GM12873 (cell line): ENCODE results near the gene PIEZO2.

Experiments
- CTCF ChIP-seq: IDR thresholded peaks from 2 replicates; pipeline ENCODE4 v1.5.1; 2012; ENCODE audit warnings: low read depth, mild to moderate bottlenecking, moderate library complexity, low read length, control low read depth; ENCODE audit not compliant: insufficient read depth; ENCODE audit errors: missing control alignments

Gene PIEZO2

DNA sequence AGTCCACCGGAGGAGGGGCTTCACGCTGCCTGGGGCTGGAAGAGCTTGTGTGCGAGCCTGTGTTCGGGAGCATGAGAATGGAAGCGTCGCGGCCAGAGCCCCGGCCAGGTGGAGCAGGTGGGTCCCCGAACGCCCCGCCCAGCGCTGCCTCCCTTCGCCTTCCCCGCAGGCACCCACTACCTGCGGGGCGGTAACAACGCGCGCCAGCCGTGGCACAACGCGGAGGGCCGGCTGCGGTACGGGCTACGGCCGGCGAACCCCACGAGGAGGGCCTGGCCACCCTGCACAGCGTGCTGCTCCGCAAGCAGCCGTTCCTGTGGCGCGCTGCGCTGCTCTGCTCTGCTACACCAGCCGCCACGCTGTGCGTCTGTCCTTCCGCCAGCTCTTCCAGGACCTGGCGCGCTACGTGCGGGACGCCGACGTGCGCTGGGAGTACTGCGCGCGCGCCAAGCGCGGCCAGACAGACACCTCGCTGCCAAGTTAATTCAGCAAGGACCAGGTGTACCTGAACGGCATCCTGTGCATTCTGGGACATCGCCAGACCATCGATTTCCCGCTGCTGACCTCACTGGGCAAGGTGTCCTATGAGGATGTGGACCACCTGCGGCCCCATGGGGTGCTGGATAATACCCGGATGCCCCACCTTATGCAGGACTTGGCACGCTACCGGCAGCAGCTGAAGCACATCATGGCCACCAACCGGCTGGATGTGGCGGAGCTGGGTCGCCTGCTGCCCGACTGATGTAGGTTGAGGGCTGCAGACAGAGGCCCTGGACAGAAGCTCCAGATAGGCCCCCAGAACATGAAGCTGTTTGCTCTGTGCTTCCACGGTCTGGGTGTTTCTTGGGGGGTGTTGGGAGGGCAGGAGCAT, 422.9 kb downstream of the PIEZO2 start:
- no peak for TF ChIP-seq CTCF

GRCh38 chr18:10724666-10725065, 424.7 kb downstream of the PIEZO2 start:
- TF ChIP-seq CTCF: no peak

DNA sequence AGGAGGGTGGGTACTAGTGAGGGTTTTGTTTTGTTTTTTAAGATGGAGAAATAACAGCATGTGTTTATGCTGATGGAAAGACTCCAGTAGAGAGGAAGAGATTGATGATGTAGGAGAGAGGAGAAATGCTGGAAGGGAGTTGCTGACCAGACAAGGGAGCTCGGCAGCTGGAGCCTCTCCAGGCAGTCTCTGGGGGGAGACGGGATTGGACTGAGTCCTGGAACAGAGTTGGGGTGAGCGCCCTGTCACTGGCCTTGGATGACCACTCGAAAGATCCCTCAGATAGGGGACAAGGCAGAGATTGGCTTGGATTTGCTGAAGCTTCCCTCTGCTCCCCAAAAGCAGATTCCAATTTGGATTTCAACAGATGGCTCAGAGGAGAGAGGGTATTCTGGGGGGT, 425.9 kb downstream of the PIEZO2 start:
- TF ChIP-seq CTCF: no peak

DNA sequence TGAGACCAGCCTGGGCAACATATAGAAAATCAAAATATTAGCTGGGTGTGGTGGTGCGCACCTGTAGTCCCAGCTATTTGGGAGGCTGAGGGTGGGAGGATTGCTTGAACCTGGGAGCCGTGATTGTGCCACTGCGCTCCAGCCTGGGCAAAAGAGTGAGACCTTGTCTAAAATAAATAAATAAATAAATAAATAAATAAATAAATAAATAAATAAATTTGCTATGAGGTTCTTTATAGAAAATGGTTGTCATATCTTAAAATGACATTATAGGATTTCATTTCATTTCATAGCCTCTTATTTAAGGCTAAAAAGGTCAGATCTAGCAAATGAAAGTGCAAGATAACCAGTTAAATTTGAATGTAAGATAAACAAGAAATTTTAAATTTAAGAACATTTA, 430.6 kb downstream of the PIEZO2 start:
- no peak for TF ChIP-seq CTCF

GRCh38 chr18:10715791-10716190, 433.6 kb downstream of the PIEZO2 start:
- TF ChIP-seq CTCF: no peak

GRCh38 chr18:10713409-10713808, 436.0 kb downstream of the PIEZO2 start:
- no peak for TF ChIP-seq CTCF

- TF ChIP-seq CTCF: no peak
Observed at GRCh38 chr18:10707294-10707693, 442.1 kb downstream of the PIEZO2 start.
